ENCODE data around the gene RHNO1.
A peak's percentile ranks its signal among the peaks of the same experiment; 100 is the strongest.

The RHNO1 gene

DNA sequence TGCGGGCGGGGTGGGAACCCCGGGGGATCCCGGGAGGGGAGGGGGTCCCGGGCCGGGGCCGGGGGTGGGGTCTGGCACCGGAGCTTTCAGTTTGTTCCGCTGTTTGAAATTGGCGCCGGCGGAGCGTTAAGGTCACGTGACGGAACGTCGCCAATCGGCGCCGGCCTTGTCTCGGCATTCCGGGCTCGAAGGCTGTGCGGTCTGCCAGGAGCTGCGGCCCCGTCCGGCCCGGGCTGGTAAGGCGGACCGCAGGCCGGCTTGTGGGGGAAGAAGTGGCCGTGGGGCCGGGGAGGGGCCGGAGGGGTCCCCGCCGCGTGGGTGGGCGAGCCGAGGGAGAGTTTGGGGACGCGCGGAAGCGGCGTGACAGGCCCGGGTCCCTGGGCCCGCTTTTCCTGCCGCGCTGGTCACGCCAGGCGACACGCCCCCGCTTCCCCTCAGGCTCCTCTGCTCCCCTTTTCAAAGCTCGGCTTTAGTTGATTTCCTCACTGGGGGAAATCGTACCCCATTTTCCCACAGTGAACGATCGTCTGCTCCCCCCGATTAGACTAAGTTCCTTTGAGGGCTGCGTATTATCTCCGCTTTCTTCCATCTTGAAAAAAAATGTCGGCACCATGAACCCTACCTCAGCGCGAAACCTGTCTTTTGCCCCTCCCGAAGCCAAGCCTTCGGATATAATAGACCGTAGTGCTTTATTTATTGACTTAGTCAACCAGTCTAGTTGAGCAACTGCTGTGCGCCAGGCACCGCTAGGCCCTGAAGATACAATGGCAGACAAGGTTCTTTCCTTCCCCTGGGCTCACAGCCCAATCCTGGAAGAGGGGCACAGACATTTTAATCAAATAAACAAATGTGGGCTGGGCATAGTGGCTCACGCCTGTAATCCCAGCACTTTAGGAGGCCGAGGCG, at the start of gene RHNO1, which contains the start of gene FOXM1:
Gene RHNO1, plus strand, starts transcription at position 177 of the 906 bp plus-strand sequence. CDS start 8,144 bp downstream, outside the sequence.
Gene FOXM1, minus strand, starts transcription at position 128 of the 906 bp plus-strand sequence. CDS start 2,696 bp downstream, outside the sequence.
- DNase-seq: peak; percentile 95

DNA sequence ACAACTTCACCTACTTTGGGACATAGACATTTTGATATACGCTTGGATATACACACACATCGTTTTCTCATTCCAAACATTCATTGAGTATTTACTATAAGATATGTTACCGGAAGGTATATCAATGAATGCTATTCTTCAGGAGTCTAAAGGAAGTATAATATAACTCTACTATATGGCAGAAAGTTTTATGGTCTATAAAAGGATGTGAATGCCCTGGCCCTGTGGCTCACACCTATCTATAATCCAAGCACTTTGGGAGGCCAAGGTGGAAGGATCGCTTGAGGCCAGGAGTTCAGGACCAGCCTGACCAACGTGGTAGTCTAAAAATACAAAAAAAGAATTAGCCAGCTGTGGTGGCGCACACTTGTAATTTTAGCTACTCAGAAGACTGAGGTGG, 47.7 kb upstream of the RHNO1 start:
- DNase-seq: no peak

GRCh38 chr12:2832550-2833127, 44.4 kb upstream of the RHNO1 start:
- DNase-seq: peak; percentile 50

DNA sequence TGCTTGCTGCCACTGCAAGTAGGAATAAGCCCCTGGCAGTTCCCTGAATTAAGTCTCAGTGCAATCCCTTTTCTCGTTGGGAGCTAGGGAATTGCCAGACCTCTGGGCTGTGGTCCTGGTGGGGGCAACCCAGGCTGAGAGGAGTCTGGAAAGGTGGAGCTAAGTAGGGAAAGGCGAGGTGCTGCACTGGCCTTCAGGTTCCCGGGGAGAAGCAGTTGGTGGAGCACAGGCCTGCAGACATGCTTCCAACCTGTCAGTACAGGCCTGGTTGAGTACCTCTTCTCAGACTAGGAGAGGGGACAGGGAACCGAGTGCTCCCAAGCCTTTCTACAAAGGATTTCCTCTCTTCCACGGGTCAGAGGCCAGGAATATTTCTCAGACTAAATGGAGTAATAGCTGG, 43.7 kb upstream of the RHNO1 start:
- DNase-seq: no peak

GRCh38 chr12:2833810-2834209, 43.2 kb upstream of the RHNO1 start:
- no peak for DNase-seq

DNA sequence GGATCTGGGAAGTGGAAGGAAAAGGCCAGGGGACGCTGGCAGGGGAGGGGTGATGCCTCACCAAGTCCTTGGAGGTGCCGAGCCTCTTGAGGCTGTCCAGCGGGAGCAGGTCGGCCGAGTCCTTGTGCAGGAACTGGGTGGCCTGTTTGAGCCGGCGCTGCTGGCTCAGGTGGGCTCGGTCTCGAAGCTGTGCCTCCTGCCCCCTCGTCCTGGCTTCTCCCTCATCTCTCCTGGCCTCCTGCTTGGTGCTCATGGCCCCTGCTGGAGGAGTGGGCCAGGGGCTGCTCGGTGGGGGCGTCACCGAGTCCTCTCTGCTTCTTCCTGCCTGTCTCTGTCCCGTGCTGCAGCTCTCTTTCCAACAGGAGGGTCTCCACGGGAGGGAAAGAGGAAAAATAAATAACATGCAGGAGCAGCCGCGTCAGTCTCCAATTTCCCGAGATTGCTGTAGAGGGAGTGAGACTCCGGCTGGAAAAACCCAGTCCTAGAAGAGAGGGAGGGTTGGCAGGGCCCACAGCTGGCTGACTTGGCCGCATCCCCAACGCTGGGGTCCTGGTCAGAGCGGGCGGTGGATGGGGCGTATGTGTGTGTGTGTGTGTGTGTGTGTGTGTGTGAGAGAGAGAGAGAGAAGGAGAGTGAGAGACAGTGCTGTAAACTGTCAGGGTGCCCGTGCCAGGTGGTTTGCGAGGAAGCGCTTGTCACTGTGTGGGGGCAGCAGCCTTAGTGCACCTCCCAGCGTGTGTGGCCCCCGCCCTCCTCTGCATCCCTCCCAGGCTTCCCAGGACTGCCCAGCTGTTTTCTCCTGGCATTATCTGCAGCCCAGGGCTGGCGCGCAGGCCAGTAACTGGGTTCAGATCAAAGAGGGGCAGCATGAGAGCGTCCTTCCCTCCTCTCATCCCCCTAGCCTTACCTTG, 42.2 kb upstream of the RHNO1 start, which contains the start of gene NRIP2:
Gene NRIP2, minus strand, starts transcription at position 455 of the 911 bp plus-strand sequence. Its CDS starts 52 bp downstream, at position 403.
- peak; percentile 87 for DNase-seq

GRCh38 chr12:2835691-2836403, 41.2 kb upstream of the RHNO1 start:
- DNase-seq: peak; percentile 50

DNA sequence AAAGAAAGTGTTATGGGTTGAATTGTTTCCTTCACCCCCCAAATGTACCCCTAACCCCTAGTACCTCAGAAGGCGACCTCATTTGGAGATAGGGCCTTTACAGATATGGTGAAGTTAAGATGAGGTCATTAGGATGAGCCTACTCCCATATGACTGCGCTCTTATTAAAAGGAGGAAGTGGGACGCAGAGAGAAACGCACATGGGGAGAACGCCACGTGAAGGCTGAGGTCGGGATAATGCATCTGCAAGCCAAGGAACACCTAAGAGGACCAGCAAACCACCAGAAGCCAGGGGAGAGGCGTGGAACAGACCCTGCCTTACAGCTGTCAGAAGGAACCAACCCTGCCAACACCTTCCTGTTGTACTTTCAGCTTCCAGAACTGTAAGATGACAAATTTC, 40.4 kb upstream of the RHNO1 start:
- DNase-seq: no peak

- DNase-seq: peak; percentile 42
These were observed 35.9 kb upstream of the RHNO1 start for GRCh38 chr12:2841056-2841650.

DNA sequence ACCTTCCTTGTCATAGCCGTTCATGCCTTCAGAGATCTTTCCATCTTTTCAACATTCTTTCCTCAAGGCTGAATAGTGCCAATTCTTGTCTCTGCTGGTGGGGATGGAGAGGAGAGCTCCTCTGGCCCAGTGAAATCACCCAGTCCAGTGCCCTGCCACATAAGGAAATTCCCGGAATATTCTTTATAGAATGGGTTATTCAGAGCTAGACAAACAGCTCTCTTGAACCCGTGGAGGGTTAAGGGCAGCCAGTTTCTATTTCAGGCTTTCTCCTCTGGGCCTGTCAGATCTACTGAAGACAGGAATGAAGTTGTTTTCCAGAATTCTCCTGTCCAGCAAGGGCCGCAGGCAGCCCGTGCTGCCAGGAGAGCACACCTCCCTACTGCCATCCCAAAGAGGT, 34.1 kb upstream of the RHNO1 start:
- DNase-seq: no peak

GRCh38 chr12:2844786-2845185, 32.2 kb upstream of the RHNO1 start:
- DNase-seq: no peak

DNA sequence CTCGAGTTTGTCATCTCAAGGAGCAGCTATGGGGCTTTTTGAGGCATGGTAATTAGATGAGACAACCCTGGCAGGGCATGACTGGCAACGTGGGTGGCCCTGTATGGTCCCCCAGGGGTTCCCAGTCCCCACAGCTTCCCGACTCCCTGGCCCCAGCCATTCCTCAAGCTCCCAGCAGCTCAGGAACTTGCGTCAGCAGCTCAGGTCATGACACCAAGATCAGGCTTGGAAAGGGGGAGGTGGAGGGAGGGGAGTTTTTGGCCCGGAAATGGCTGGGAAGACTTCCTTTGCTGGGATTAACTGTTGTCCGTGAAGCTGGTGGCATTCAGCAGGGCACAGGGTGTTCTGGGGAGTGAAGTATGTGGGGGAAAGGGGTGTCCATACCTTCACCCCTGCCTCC, 31.7 kb upstream of the RHNO1 start:
- DNase-seq: no peak

DNA sequence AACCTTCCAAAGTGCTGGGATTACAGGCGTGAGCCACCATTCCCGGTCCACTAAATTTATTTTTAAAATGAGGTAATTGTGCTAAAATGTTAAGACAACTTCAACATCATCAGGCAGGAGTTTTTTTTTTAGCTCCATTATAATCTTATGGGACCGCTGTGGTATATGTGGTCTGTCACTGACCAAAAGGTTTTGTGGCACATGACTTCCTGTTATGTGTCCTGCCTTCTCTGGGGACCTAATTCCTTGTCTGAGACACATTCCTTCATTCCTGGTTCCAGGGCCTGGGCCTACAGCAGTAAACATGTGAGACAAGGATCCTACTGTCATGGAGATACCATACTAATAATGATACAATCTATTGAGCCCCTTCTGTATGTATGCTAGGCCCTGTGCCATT, 25.1 kb upstream of the RHNO1 start:
- DNase-seq: no peak

DNA sequence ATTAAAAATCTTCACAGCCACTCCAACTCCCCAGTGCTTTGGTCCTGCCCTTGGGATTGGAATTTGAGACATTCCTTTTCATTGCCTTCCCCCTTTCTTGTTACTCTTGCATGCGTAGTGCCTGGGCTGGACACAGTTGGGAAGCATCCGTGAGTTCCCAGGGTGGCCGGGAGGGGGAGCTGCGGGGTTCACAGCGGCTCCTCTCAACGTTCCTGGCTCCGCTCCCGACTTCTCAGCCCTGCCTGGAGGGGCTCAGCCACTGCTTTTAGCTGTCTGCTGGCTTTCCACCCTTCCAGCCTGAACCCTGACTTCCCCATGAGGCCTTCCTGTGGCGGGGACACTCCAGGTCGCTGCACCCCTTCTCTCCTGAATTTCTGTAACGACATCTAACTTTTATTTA, 23.4 kb upstream of the RHNO1 start:
- peak; percentile 83 for DNase-seq

- DNase-seq: peak; percentile 51
These were observed 22.2 kb upstream of the RHNO1 start for GRCh38 chr12:2854669-2855453.

GRCh38 chr12:2855546-2855945, 21.5 kb upstream of the RHNO1 start:
- DNase-seq: no peak

DNA sequence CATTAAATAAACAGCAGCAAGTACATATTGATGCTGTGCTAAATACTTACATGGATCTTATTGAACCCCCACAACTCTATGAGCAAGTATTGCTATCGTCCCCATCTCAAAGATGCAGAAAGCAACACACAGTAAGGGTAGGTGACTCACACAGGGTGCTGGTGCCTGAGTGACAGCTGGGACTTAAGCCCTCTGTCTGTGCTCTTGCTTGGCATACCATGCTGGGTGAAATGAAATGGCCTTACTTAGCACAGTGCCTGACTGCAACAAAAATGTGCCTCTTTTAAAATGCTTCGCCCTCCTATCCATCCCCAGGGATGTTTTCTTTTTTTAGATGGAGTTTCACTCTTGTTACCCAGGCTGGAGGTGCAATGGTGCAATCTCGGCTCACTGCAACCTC, 21.0 kb upstream of the RHNO1 start:
- DNase-seq: no peak

- peak; percentile 22 for DNase-seq
These were observed 20.0 kb upstream of the RHNO1 start, which contains the start of gene TEX52 for GRCh38 chr12:2857021-2857431. Gene TEX52, minus strand, starts transcription at chr12:2857039. Its CDS starts 13 bp downstream, at chr12:2857026.

GRCh38 chr12:2857576-2857975, 19.4 kb upstream of the RHNO1 start:
- DNase-seq: no peak

GRCh38 chr12:2858334-2858733, 18.7 kb upstream of the RHNO1 start:
- DNase-seq: no peak

GRCh38 chr12:2858944-2859421, 18.0 kb upstream of the RHNO1 start:
- no peak for DNase-seq
